WTC11 (cell line): ENCODE results near the gene KSR1. TPM values are rescaled to one million over a fixed set of nuclear protein-coding genes. Genes with fewer than 3 reads are reported as not detected.

ENCODE experiments used
- ATAC-seq: fragments of 200-7000 bp; cut with Tn5 transposase; 2 replicates; pipeline ENCODE4 v1.10.0; 2021; ENCODE audit warnings: mild to moderate bottlenecking, moderate library complexity
- CTCF ChIA-PET: fragments of 300-600 bp; sonication (Branson Sonifier 250); formaldehyde crosslinking; loops from one replicate; lab custom pipeline; 2021; ENCODE audit warnings: antibody characterized with exemption; lab: Charles Lee
- POLR2A ChIA-PET: fragments of 350-600 bp; sonication (Branson Sonifier 250); formaldehyde crosslinking; loops from one replicate; lab custom pipeline; 2021; ENCODE audit warnings: antibody characterized with exemption; lab: Charles Lee
- DNase-seq: peaks from one replicate; pipeline ENCODE4 v3.0.0; 2021; ENCODE audit warnings: low spot score
- H3K27ac Mint-ChIP-seq: 2 replicates; pipeline ENCODE4 v1.8.0; 2021; ENCODE audit warnings: mixed read lengths
- H3K27me3 Mint-ChIP-seq: 2 replicates; pipeline ENCODE4 v1.8.0; 2021; ENCODE audit warnings: low read depth, mild to moderate bottlenecking, moderate library complexity, mixed read lengths
- H3K36me3 Mint-ChIP-seq: 2 replicates; pipeline ENCODE4 v1.8.0; 2021; ENCODE audit warnings: mixed read lengths
- H3K4me1 Mint-ChIP-seq: 2 replicates; pipeline ENCODE4 v1.8.0; 2022; ENCODE audit warnings: mixed read lengths
- H3K4me3 Mint-ChIP-seq: 2 replicates; pipeline ENCODE4 v1.8.0; 2021; ENCODE audit warnings: mild to moderate bottlenecking, moderate library complexity, mixed read lengths
- H3K9me3 Mint-ChIP-seq: 2 replicates; pipeline ENCODE4 v1.8.0; 2021; ENCODE audit warnings: mixed read lengths
- CBFB ChIP-seq: sonication (generic); formaldehyde crosslinking; IDR thresholded peaks from 2 replicates; pipeline ENCODE4 v1.8.1; 2022; ENCODE audit warnings: mild to moderate bottlenecking, low read depth, missing genetic modification reagents
- ESRRA ChIP-seq: sonication (generic); formaldehyde crosslinking; IDR thresholded peaks from 2 replicates; pipeline ENCODE4 v1.8.1; 2022; ENCODE audit warnings: mild to moderate bottlenecking, missing genetic modification reagents, borderline replicate concordance
- GABPB1 ChIP-seq: sonication (generic); formaldehyde crosslinking; IDR thresholded peaks from 2 replicates; pipeline ENCODE4 v1.8.1; 2023; ENCODE audit warnings: mild to moderate bottlenecking, missing genetic modification reagents
- GTF2I ChIP-seq: fragments of 250-450 bp; sonication (Bioruptor Pico); conservative IDR thresholded peaks from 2 replicates; pipeline ENCODE4 v1.4.0; 2021; ENCODE audit warnings: mild to moderate bottlenecking
- JAZF1 ChIP-seq: fragments of 250-450 bp; sonication (Bioruptor Pico); IDR thresholded peaks from 2 replicates; pipeline ENCODE4 v1.9.0; 2021; ENCODE audit warnings: moderate library complexity, mild to moderate bottlenecking, inconsistent platforms
- NR1H2 ChIP-seq: sonication (generic); formaldehyde crosslinking; IDR thresholded peaks from 2 replicates; pipeline ENCODE4 v1.9.0; 2021; ENCODE audit warnings: mild to moderate bottlenecking, moderate library complexity, missing genetic modification reagents
- SMAD4 ChIP-seq: sonication (generic); formaldehyde crosslinking; IDR thresholded peaks from 2 replicates; pipeline ENCODE4 v1.8.0; 2022; ENCODE audit warnings: mild to moderate bottlenecking, missing genetic modification reagents
- SOX15 ChIP-seq: fragments of 250-450 bp; sonication (Bioruptor Pico); IDR thresholded peaks from 2 replicates; pipeline ENCODE4 v1.9.0; 2021; ENCODE audit warnings: mild to moderate bottlenecking
- ZBTB21 ChIP-seq: sonication (generic); formaldehyde crosslinking; IDR thresholded peaks from 2 replicates; pipeline ENCODE4 v1.8.1; 2023; ENCODE audit warnings: mild to moderate bottlenecking, missing genetic modification reagents, borderline replicate concordance
- ZNF671 ChIP-seq: fragments of 250-450 bp; sonication (Bioruptor Pico); IDR thresholded peaks from 2 replicates; pipeline ENCODE4 v1.8.0; 2021; ENCODE audit warnings: mild to moderate bottlenecking
- total RNA-seq: library from RNA; stranded (reverse); gene quantifications from 3 replicates; pipeline ENCODE4 v1.2.3, GENCODE V29; 2021
- TF ChIP-seq, protein P1 (sequence below): sonication (generic); formaldehyde crosslinking; IDR thresholded peaks from 2 replicates; pipeline ENCODE4 v1.8.1; 2022; ENCODE audit warnings: mild to moderate bottlenecking, missing genetic modification reagents, moderate library complexity, borderline replicate concordance
- TF ChIP-seq, protein P2 (sequence below): sonication (generic); formaldehyde crosslinking; conservative IDR thresholded peaks from 2 replicates; pipeline ENCODE4 v1.8.1; 2023; ENCODE audit warnings: mild to moderate bottlenecking, low read depth, missing genetic modification reagents, moderate library complexity
- TF ChIP-seq, protein P3 (sequence below): fragments of 250-450 bp; sonication (Bioruptor Pico); IDR thresholded peaks from 2 replicates; pipeline ENCODE4 v1.9.0; 2021; ENCODE audit warnings: mild to moderate bottlenecking
- TF ChIP-seq, protein P4 (sequence below): sonication (generic); formaldehyde crosslinking; IDR thresholded peaks from 2 replicates; pipeline ENCODE4 v1.8.1; 2023; ENCODE audit warnings: mild to moderate bottlenecking, missing genetic modification reagents
- TF ChIP-seq, protein P5 (sequence below): fragments of 250-450 bp; sonication (Bioruptor Pico); conservative IDR thresholded peaks from 2 replicates; pipeline ENCODE4 v1.9.0; 2021; ENCODE audit warnings: mild to moderate bottlenecking

Gene KSR1
- total RNA-seq, 1 experiment from 2014 or later, result 45.5 TPM

DNA sequence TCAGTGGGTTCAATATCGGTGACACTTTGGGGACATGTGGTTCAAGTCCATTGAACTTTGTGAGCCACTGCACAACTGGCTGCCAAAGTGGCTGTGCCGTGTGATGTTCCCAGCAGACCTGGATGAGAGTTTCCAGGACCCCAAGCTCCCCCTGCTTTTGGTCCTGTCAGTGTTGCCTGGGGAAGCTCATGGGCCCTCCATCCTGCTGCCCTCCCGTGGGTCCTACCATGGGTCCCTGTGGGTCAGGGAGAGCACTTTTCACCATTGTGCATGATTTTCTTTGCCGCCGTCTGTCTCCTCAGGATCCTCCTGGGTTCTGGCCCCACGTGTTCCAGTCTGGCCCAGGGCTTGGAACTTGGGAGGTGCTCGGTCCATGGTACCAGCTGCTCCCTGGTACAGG, 212.9 kb downstream of the KSR1 start:
- no peaks in the 10 kb centered on the region for H3K36me3 Mint-ChIP-seq
- ChIA-PET POLR2A (no interaction called here), CTCF (interaction anchor here (1.4 kb wide), 1 partner anchor 18 kb away, joined by 4 read pairs; no protein-coding TSS in a partner anchor)
- no peaks in the 10 kb centered on the region for H3K4me1 Mint-ChIP-seq
- no peaks in the 10 kb centered on the region for H3K27me3 Mint-ChIP-seq
- DNase-seq, result no peak
- no peaks in the 10 kb centered on the region for H3K9me3 Mint-ChIP-seq
- H3K27ac Mint-ChIP-seq, result no peak overlapping the region
- TF ChIP-seq ZBTB21 (no peak), JAZF1 (no peak), GTF2I (CRISPR knock-in tag) (no peak)
- TF ChIP-seq, all 79 proteins: peak for 0
- ATAC-seq, result no peak
- no peak overlapping the region for H3K4me3 Mint-ChIP-seq

DNA sequence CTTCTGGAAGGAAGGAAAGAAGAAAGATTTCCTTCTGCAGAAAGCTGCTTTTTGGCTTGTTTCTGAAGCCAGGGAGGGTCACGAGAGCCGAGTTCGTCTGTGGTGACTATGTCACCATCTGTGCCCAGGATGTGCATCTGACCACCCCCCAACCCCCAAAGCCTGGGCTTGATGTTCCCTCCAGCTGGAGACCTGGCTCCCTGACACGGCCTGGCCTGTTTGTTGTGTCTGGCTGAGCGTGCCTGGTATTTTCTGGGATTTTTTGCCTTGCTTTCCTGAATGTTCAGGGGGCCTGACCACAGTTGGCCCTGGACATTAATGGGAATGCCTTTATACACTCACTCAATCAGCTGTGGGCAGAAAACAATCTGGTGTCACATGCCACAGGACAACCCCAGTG, 213.6 kb downstream of the KSR1 start:
- ChIA-PET POLR2A (no interaction called here), CTCF (interaction anchor here (0.8 to 1.4 kb wide), 3 partner anchors 15 to 224 kb away, joined by 3 to 4 read pairs (median 3); no protein-coding TSS in a partner anchor)
- H3K9me3 Mint-ChIP-seq, result no peaks in the 10 kb centered on the region
- no peaks in the 10 kb centered on the region for H3K27me3 Mint-ChIP-seq
- no peaks in the 10 kb centered on the region for H3K36me3 Mint-ChIP-seq
- H3K4me3 Mint-ChIP-seq, result no peak overlapping the region
- H3K27ac Mint-ChIP-seq, result no peak overlapping the region
- TF ChIP-seq ESRRA (CRISPR knock-in tag), result no peak
- no peak for TF ChIP-seq GABPB1 (CRISPR knock-in tag)
- TF ChIP-seq, protein P1, sequence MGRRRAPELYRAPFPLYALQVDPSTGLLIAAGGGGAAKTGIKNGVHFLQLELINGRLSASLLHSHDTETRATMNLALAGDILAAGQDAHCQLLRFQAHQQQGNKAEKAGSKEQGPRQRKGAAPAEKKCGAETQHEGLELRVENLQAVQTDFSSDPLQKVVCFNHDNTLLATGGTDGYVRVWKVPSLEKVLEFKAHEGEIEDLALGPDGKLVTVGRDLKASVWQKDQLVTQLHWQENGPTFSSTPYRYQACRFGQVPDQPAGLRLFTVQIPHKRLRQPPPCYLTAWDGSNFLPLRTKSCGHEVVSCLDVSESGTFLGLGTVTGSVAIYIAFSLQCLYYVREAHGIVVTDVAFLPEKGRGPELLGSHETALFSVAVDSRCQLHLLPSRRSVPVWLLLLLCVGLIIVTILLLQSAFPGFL (CRISPR knock-in tag), result no peak
- TF ChIP-seq SMAD4 (CRISPR knock-in tag), result no peak
- TF ChIP-seq, protein P2, sequence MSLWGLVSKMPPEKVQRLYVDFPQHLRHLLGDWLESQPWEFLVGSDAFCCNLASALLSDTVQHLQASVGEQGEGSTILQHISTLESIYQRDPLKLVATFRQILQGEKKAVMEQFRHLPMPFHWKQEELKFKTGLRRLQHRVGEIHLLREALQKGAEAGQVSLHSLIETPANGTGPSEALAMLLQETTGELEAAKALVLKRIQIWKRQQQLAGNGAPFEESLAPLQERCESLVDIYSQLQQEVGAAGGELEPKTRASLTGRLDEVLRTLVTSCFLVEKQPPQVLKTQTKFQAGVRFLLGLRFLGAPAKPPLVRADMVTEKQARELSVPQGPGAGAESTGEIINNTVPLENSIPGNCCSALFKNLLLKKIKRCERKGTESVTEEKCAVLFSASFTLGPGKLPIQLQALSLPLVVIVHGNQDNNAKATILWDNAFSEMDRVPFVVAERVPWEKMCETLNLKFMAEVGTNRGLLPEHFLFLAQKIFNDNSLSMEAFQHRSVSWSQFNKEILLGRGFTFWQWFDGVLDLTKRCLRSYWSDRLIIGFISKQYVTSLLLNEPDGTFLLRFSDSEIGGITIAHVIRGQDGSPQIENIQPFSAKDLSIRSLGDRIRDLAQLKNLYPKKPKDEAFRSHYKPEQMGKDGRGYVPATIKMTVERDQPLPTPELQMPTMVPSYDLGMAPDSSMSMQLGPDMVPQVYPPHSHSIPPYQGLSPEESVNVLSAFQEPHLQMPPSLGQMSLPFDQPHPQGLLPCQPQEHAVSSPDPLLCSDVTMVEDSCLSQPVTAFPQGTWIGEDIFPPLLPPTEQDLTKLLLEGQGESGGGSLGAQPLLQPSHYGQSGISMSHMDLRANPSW (CRISPR knock-in tag), result no peak
- TF ChIP-seq ZNF671 (CRISPR knock-in tag), result no peak
- no peak for TF ChIP-seq NR1H2
- TF ChIP-seq, protein P3, sequence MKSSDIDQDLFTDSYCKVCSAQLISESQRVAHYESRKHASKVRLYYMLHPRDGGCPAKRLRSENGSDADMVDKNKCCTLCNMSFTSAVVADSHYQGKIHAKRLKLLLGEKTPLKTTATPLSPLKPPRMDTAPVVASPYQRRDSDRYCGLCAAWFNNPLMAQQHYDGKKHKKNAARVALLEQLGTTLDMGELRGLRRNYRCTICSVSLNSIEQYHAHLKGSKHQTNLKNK (CRISPR knock-in tag), result no peak
- TF ChIP-seq, protein P4, sequence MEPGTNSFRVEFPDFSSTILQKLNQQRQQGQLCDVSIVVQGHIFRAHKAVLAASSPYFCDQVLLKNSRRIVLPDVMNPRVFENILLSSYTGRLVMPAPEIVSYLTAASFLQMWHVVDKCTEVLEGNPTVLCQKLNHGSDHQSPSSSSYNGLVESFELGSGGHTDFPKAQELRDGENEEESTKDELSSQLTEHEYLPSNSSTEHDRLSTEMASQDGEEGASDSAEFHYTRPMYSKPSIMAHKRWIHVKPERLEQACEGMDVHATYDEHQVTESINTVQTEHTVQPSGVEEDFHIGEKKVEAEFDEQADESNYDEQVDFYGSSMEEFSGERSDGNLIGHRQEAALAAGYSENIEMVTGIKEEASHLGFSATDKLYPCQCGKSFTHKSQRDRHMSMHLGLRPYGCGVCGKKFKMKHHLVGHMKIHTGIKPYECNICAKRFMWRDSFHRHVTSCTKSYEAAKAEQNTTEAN (CRISPR knock-in tag), result no peak
- ATAC-seq (no peak), DNase-seq (no peak)
- no peaks in the 10 kb centered on the region for H3K4me1 Mint-ChIP-seq

DNA sequence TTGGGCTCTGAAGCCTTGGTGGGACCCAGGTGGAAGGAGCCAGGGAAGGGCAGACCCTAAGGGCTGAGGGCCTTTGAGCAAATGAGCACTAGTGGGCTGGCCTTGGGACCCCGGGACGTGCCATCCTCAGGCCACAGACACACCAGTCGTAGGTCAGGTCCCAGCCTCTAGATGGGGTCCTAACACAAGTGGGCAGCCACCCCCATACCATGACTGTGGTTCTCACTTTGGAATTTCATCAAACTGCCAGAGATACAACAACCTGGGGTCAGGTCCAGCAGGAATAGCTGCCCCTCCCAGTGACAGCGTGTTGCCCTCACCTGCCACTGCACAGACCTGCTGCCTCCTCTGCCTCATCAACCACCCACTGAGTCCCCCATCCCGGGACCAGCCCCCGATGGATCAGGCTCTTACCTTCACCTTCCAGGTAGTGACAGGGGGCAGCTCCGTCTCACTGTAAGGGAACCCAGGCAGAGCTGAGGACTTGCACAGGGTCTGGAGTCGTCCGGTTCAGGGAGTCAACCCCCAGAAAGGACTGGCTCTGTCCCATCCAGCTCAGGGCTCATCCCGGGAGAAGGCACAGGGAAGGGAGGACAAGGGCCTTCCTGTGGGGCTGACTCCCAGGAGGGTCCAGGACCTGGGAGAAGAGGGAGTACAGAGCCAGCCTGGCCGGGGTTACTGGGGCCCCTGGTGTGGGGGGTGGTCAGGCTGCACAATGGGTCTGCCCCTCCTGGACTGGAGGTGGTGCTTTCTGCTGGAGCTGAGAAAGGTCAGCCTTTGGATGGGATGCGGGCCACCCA, 214.7 kb downstream of the KSR1 start:
- ChIA-PET POLR2A (no interaction called here), CTCF (interaction anchor here (0.8 to 1.4 kb wide), 9 partner anchors 16 to 223 kb away, joined by 3 to 5 read pairs (median 4); no protein-coding TSS in a partner anchor)
- Mint-ChIP-seq H3K4me3 (no peak overlapping the region), H3K27ac (no peak overlapping the region), H3K36me3 (no peaks in the 10 kb centered on the region), H3K4me1 (no peaks in the 10 kb centered on the region), H3K9me3 (no peaks in the 10 kb centered on the region), H3K27me3 (no peaks in the 10 kb centered on the region)
- TF ChIP-seq SOX15 (CRISPR knock-in tag) (no peak), CBFB (CRISPR knock-in tag) (no peak)
- TF ChIP-seq, protein P5, sequence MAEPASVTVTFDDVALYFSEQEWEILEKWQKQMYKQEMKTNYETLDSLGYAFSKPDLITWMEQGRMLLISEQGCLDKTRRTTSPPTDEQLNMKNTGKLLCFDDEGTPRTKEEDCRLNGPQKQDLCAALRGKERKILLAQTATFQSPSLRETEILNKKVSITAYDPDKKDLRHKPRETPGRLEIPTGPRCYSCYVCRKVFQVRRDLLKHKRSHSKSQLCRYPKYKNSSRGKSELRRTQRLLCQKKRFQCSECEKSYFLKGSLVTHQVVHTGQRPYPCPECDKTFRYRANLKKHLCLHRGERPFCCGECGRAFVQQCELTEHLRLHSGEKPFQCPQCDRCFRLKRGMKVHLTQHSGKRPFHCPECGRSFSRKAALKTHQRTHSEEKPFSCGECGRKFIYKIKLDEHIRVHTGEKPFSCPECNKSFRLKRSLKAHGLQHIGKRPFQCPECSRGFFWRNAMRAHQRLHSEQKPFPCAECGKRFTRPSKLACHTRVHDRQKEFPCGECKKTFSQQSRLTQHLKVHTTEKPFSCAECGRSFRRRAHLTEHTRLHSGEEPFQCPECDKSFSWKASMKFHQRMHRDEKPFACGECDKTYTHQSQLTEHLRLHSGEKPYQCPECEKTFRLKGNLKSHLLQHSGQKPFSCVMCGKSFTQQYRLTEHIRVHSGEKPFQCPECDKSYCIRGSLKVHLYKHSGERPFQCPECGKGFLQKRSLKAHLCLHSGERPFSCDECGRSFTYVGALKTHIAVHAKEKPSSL, result no peak
- DNase-seq (no peak), ATAC-seq (peak; percentile 65)
